CD8-positive, alpha-beta memory T cell (primary cell): Measurements from ENCODE around the gene PRKCB. TPM values are rescaled to one million over a fixed set of nuclear protein-coding genes. Genes with fewer than 3 reads are reported as not detected.
A peak's percentile ranks its signal among the peaks of the same experiment; 100 is the strongest.

Source experiments
- CTCF ChIA-PET: fragments of 350-600 bp; sonication (Branson Sonifier 250); formaldehyde crosslinking; loops from one replicate; lab custom pipeline; 2021; ENCODE audit warnings: antibody characterized with exemption; lab: Charles Lee
- POLR2A ChIA-PET: fragments of 350-600 bp; sonication (Branson Sonifier 250); formaldehyde crosslinking; loops from one replicate; lab custom pipeline; 2021; ENCODE audit warnings: antibody characterized with exemption; lab: Charles Lee
- DNase-seq, 5 donors: peaks; one replicate each; pipeline versions ENCODE4 v3.0.0 to v3.0.0-alpha.2; 2020 to 2022; ENCODE audit warnings: mixed read lengths in 1 of 5
- H3K27ac ChIP-seq: one replicate; pipeline ENCODE4 v1.7.0; 2013; ENCODE audit warnings: low read depth, mild to moderate bottlenecking, low read length, moderate library complexity
- H3K27me3 ChIP-seq: 2 replicates; pipeline ENCODE4 v1.7.0; 2013; ENCODE audit warnings: low read length, mild to moderate bottlenecking; ENCODE audit not compliant: insufficient read depth, poor library complexity, severe bottlenecking
- H3K36me3 ChIP-seq: 2 replicates; pipeline ENCODE4 v1.7.0; 2013; ENCODE audit warnings: mild to moderate bottlenecking, low read length, moderate library complexity; ENCODE audit not compliant: insufficient read depth
- H3K4me1 ChIP-seq: 2 replicates; pipeline ENCODE4 v1.7.0; 2013; ENCODE audit warnings: mild to moderate bottlenecking, low read length, moderate library complexity; ENCODE audit not compliant: insufficient read depth
- H3K4me3 ChIP-seq: 2 replicates; pipeline ENCODE4 v1.7.0; 2013; ENCODE audit warnings: mild to moderate bottlenecking, low read length
- H3K9me3 ChIP-seq: 2 replicates; pipeline ENCODE4 v1.7.0; 2013; ENCODE audit warnings: mild to moderate bottlenecking, low read length
- H3K27ac Mint-ChIP-seq, 8 donors: one replicate each; pipeline ENCODE4 v1.8.0; 2020 to 2021; ENCODE audit warnings: mixed read lengths in 8 of 8, mild to moderate bottlenecking in 6 of 8, inconsistent platforms in 3 of 8, moderate library complexity in 3 of 8
- H3K27me3 Mint-ChIP-seq, 2 donors: one replicate each; pipeline ENCODE4 v1.8.0; 2020 to 2021; ENCODE audit warnings: mixed read lengths in 2 of 2, mild to moderate bottlenecking in 1 of 2, moderate library complexity in 1 of 2
- H3K36me3 Mint-ChIP-seq, 3 donors: one replicate each; pipeline ENCODE4 v1.8.0; 2020 to 2021; ENCODE audit warnings: mixed read lengths in 3 of 3, inconsistent platforms in 1 of 3, mild to moderate bottlenecking in 1 of 3
- H3K4me1 Mint-ChIP-seq, 3 donors: one replicate each; pipeline ENCODE4 v1.8.0; 2020 to 2021; ENCODE audit warnings: mixed read lengths in 3 of 3, inconsistent platforms in 1 of 3, mild to moderate bottlenecking in 1 of 3
- H3K4me3 Mint-ChIP-seq, 7 donors: one replicate each; pipeline ENCODE4 v1.8.0; 2020 to 2021; ENCODE audit warnings: mixed read lengths in 7 of 7, mild to moderate bottlenecking in 6 of 7, moderate library complexity in 4 of 7, inconsistent platforms in 2 of 7
- H3K9me3 Mint-ChIP-seq, 5 donors: one replicate each; pipeline ENCODE4 v1.8.0; 2020 to 2022; ENCODE audit warnings: mixed read lengths in 5 of 5, mild to moderate bottlenecking in 3 of 5, moderate library complexity in 2 of 5, inconsistent platforms in 1 of 5
- polyA plus RNA-seq: library from polyadenylated mRNA; unstranded; fragments of 300-500 nt; fragmentation: Illumina TruSeq; gene quantifications from one replicate; pipeline ENCODE4 v1.2.3, GENCODE V29; 2021
- total RNA-seq, 2 experiments: library from RNA; stranded (reverse); gene quantifications; one replicate each; pipeline ENCODE4 v1.2.3, GENCODE V29; 2021

PRKCB gene
- total and polyA plus RNA-seq, 3 experiments from 2014 or later: 96.5 to 136 (median 98.2) TPM

- no peaks in the 10 kb centered on the region for H3K9me3 Mint-ChIP-seq
- Histone ChIP-seq H3K27ac (no peak overlapping the region), H3K4me3 (peak overlapping the region; percentile 5), H3K4me1 (peaks cover 50% of the 10 kb centered on the region), H3K27me3 (no peaks in the 10 kb centered on the region), H3K9me3 (no peaks in the 10 kb centered on the region), H3K36me3 (no peaks in the 10 kb centered on the region)
- no peak for DNase-seq
- ChIA-PET POLR2A (no interaction called here), CTCF (interaction anchor here (1.2 kb wide), 2 partner anchors 9 to 50 kb away, joined by 3 read pairs; no protein-coding TSS in a partner anchor)
- no peaks in the 10 kb centered on the region for H3K27me3 Mint-ChIP-seq
- peak overlapping the region in 5 of 8 donors; percentile 2 to 65 (median 45) for H3K27ac Mint-ChIP-seq
- peaks cover 60 to 84% (median 79%) of the 10 kb centered on the region in 3 donors for H3K4me1 Mint-ChIP-seq
- H3K36me3 Mint-ChIP-seq: peaks cover under 1 to 16% (median 16%) of the 10 kb centered on the region in 3 donors
- H3K4me3 Mint-ChIP-seq: peak overlapping the region in 4 of 7 donors; percentile 20 to 69 (median 60)
Observed at GRCh38 chr16:23959752-23960072, 123.9 kb downstream of the PRKCB start.

DNA sequence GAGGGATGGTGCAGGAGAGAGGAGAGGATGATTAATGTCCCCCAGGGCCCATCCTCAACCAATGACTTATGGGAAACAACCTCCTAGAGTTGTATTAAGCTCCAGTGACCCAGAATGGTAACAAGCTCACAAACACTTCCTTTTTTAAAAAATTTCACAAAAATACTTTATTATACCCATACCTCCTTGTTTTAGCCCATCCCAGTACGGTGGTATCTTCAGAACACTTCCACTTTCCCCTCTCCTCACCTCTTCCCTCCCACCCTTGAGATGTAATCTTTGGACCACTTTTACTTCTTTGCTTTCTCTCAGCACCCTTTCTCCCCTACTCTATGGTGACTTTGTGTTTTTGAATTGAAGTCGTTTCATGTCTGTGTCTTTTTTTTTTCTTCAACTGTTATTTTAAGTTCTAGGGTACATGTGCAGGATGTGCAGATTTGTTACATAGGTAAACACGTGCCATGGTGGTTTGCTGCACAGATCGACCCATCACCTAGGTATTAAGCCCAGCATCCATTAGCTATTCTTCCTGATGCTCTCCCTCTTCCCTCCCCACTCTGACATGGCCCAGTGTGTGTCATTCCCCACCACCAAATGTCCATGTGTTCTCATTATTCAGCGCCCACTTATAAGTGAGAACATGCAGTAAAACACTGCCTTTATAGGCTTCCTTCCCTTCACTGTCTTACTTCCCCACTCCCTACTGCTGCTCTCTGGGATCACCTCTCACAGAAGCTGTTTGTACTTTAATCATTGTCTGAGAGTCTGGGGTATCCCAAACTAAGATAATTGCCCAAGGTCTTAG is 124.5 kb downstream of the PRKCB start:
- Mint-ChIP-seq H3K27me3 (no peaks in the 10 kb centered on the region), H3K9me3 (no peaks in the 10 kb centered on the region), H3K4me3 (peak overlapping the region in 6 of 7 donors; percentile 4 to 86 (median 60)), H3K36me3 (peaks cover 7 to 22% (median 21%) of the 10 kb centered on the region in 3 donors), H3K27ac (peak overlapping the region; percentile 16 to 88 (median 68)), H3K4me1 (peaks cover 56 to 84% (median 79%) of the 10 kb centered on the region in 3 donors)
- ChIA-PET CTCF (interaction anchor here (1.1 to 1.2 kb wide), 2 partner anchors 10 to 157 kb away, joined by 3 to 5 read pairs; no protein-coding TSS in a partner anchor), POLR2A (no interaction called here)
- Histone ChIP-seq H3K4me3 (no peak overlapping the region), H3K9me3 (no peaks in the 10 kb centered on the region), H3K4me1 (peaks cover 50% of the 10 kb centered on the region), H3K27ac (no peak overlapping the region), H3K27me3 (no peaks in the 10 kb centered on the region), H3K36me3 (no peaks in the 10 kb centered on the region)
- peak in 1 of 5 donors; percentile 49 for DNase-seq

DNA sequence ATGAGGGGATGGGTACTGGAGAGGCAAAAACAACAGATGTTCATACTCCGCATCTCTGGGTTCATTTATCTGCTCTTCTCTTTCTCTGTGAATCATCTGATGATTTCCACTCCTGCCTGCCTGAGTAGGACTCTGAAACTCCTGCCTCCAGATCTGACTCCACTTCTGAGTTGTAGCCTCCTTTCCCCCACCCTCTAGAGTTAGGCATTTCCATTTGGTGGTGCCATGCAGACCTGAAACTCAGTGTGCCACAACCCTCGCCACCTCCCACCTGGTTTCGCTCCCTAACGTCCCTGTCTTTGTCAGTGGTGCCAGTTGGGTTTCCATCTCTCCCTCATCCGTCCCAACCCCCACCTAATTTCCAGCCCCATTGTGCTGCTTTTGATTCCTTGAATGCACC is 126.2 kb downstream of the PRKCB start:
- no peaks in the 10 kb centered on the region for H3K27me3 ChIP-seq
- ChIA-PET POLR2A (no interaction called here), CTCF (no interaction called here)
- H3K36me3 ChIP-seq: no peaks in the 10 kb centered on the region
- Mint-ChIP-seq H3K27ac (peak overlapping the region in 4 of 8 donors; percentile 7 to 53 (median 49)), H3K9me3 (no peaks in the 10 kb centered on the region), H3K4me3 (no peak overlapping the region), H3K27me3 (peaks cover 0 to 2% of the 10 kb centered on the region in 2 donors), H3K36me3 (peaks cover 11 to 31% (median 22%) of the 10 kb centered on the region in 3 donors), H3K4me1 (peaks cover 58 to 88% (median 80%) of the 10 kb centered on the region in 3 donors)
- H3K27ac ChIP-seq: no peak overlapping the region
- no peaks in the 10 kb centered on the region for H3K9me3 ChIP-seq
- H3K4me3 ChIP-seq: no peak overlapping the region
- DNase-seq: no peak
- peaks cover 48% of the 10 kb centered on the region for H3K4me1 ChIP-seq

DNA sequence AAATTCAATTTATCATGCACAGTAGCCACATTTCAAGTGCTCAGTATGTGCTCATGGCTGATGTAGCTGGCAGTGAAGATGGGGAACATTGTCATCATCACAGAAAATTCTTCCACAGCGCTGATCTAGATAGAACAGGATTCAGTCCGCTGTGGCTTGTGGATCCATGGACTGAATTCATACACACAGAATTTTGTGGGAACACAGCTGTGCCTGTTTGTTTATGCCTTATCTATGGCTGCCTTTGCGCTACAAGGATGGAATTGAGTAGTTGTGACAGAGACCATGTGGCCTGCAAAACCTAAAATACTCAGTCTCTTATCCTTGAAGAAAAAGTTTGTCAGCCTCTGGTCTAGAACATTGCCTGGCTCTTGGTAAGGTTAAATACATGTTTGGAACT is 128.4 kb downstream of the PRKCB start:
- no peak for DNase-seq
- ChIA-PET CTCF (interaction anchor here (1.2 kb wide), 1 partner anchor 161 kb away, joined by 3 read pairs; no protein-coding TSS in a partner anchor), POLR2A (no interaction called here)
- Histone ChIP-seq H3K4me1 (peaks cover 38% of the 10 kb centered on the region), H3K36me3 (no peaks in the 10 kb centered on the region), H3K27ac (no peak overlapping the region), H3K27me3 (no peaks in the 10 kb centered on the region), H3K4me3 (no peak overlapping the region), H3K9me3 (no peaks in the 10 kb centered on the region)
- H3K9me3 Mint-ChIP-seq: no peaks in the 10 kb centered on the region
- no peak overlapping the region for H3K27ac Mint-ChIP-seq
- peaks cover 0 to 2% of the 10 kb centered on the region in 2 donors for H3K27me3 Mint-ChIP-seq
- H3K4me1 Mint-ChIP-seq: peaks cover 55 to 87% (median 82%) of the 10 kb centered on the region in 3 donors
- no peak overlapping the region for H3K4me3 Mint-ChIP-seq
- H3K36me3 Mint-ChIP-seq: peaks cover 11 to 37% (median 25%) of the 10 kb centered on the region in 3 donors

DNA sequence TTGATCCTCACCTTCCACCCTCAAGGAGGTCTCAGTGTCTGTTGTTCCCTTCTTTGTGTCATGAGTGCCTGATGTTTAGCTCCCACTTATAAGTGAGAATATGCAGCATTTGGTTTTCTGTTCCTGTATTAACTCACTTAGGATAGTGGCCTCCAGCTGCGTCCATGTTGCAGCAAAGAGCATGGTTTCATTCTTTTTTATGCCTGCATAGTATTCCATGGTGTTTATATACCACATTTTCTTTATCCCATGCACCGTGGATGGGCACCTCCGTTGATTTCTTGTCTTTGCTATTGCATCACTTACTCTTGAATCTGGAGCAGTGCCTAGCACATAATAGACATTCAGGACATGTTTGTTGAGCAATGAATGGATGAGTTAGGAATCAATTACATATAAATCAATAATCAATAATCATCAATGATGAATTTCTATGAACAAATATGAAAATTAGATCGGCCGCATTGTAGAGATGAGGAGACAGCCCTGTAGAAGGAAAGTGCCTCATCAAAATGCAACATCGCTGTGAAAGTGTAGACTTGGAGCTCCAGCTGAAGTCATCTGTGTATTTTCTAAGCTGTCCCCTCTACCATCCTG is 129.5 kb downstream of the PRKCB start:
- H3K27me3 ChIP-seq: no peaks in the 10 kb centered on the region
- H3K4me1 Mint-ChIP-seq: peaks cover 52 to 86% (median 82%) of the 10 kb centered on the region in 3 donors
- peak overlapping the region in 2 of 8 donors; percentile 5 to 44 for H3K27ac Mint-ChIP-seq
- ChIA-PET POLR2A (no interaction called here), CTCF (interaction anchor here (1.2 kb wide), 1 partner anchor 162 kb away, joined by 3 read pairs; no protein-coding TSS in a partner anchor)
- peaks cover 27% of the 10 kb centered on the region for H3K4me1 ChIP-seq
- H3K9me3 Mint-ChIP-seq: no peaks in the 10 kb centered on the region
- H3K27ac ChIP-seq: no peak overlapping the region
- H3K36me3 Mint-ChIP-seq: peaks cover 11 to 42% (median 28%) of the 10 kb centered on the region in 3 donors
- peaks cover 0 to 2% of the 10 kb centered on the region in 2 donors for H3K27me3 Mint-ChIP-seq
- no peak overlapping the region for H3K4me3 Mint-ChIP-seq
- DNase-seq: no peak
- no peaks in the 10 kb centered on the region for H3K36me3 ChIP-seq
- H3K4me3 ChIP-seq: no peak overlapping the region
- no peaks in the 10 kb centered on the region for H3K9me3 ChIP-seq

GRCh38 chr16:23966597-23967394 is 131.0 kb downstream of the PRKCB start:
- ChIA-PET POLR2A (no interaction called here), CTCF (interaction anchor here (0.6 to 1.3 kb wide), 3 partner anchors 12 to 48 kb away, joined by 3 read pairs; no protein-coding TSS in a partner anchor)
- Mint-ChIP-seq H3K9me3 (no peaks in the 10 kb centered on the region), H3K4me3 (peak overlapping the region in 5 of 7 donors; percentile 18 to 44 (median 33)), H3K4me1 (peaks cover 46 to 81% (median 76%) of the 10 kb centered on the region in 3 donors), H3K27ac (peak overlapping the region in 7 of 8 donors; percentile 30 to 92 (median 47)), H3K27me3 (peaks cover 0 to 2% of the 10 kb centered on the region in 2 donors), H3K36me3 (peaks cover 11 to 45% (median 29%) of the 10 kb centered on the region in 3 donors)
- no peak for DNase-seq
- H3K36me3 ChIP-seq: no peaks in the 10 kb centered on the region
- no peak overlapping the region for H3K27ac ChIP-seq
- H3K4me3 ChIP-seq: no peak overlapping the region
- H3K4me1 ChIP-seq: peaks cover 16% of the 10 kb centered on the region
- no peaks in the 10 kb centered on the region for H3K9me3 ChIP-seq
- H3K27me3 ChIP-seq: no peaks in the 10 kb centered on the region

GRCh38 chr16:23967775-23968174 is 132.0 kb downstream of the PRKCB start:
- CTCF ChIA-PET: interaction anchor here (1.3 kb wide), 1 partner anchor 13 kb away, joined by 3 read pairs; no protein-coding TSS in a partner anchor
- Histone ChIP-seq H3K27me3 (no peaks in the 10 kb centered on the region), H3K9me3 (no peaks in the 10 kb centered on the region), H3K4me1 (peaks cover 16% of the 10 kb centered on the region), H3K27ac (no peak overlapping the region), H3K4me3 (no peak overlapping the region), H3K36me3 (no peaks in the 10 kb centered on the region)
- no peak overlapping the region for H3K27ac Mint-ChIP-seq
- H3K36me3 Mint-ChIP-seq: peaks cover 11 to 44% (median 25%) of the 10 kb centered on the region in 3 donors
- H3K27me3 Mint-ChIP-seq: peaks cover 0 to 2% of the 10 kb centered on the region in 2 donors
- POLR2A ChIA-PET: no interaction called here
- DNase-seq: no peak
- H3K4me1 Mint-ChIP-seq: peaks cover 43 to 79% (median 75%) of the 10 kb centered on the region in 3 donors
- no peaks in the 10 kb centered on the region for H3K9me3 Mint-ChIP-seq
- H3K4me3 Mint-ChIP-seq: no peak overlapping the region
